Measurements from ENCODE around the gene UPF1.

Gene UPF1

GRCh38 chr19:18853755-18854427 lies 22.1 kb downstream of the UPF1 start:
- FAIRE-seq = peak; percentile 9
- DNase-seq (ENCODE audit: insufficient read length, low spot score) = no peak

DNA sequence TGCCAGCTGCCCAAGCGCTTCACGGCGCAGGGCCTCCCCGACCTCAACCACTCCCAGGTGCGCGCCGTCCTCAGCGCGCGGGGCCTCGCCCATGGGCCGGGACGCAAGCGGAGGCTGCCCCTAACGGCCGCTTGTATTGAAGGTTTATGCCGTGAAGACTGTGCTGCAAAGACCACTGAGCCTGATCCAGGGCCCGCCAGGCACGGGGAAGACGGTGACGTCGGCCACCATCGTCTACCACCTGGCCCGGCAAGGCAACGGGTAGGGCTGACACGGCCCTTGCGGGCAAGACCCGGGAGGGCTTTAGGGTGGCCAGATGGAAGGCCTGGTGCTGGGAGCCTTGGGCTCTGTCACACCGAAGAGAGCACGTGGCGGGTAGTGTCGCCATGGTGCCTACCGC lies 23.2 kb downstream of the UPF1 start:
- FAIRE-seq (no peak), DNase-seq (ENCODE audit: insufficient read length, low spot score) (no peak)

GRCh38 chr19:18855647-18856384 lies 24.1 kb downstream of the UPF1 start:
- DNase-seq (ENCODE audit: insufficient read length, low spot score) (no peak), FAIRE-seq (no peak)

- DNase-seq (ENCODE audit: insufficient read length, low spot score) = no peak
- peak; percentile 52 for FAIRE-seq
These were observed 24.8 kb downstream of the UPF1 start for GRCh38 chr19:18856385-18857126.

DNA sequence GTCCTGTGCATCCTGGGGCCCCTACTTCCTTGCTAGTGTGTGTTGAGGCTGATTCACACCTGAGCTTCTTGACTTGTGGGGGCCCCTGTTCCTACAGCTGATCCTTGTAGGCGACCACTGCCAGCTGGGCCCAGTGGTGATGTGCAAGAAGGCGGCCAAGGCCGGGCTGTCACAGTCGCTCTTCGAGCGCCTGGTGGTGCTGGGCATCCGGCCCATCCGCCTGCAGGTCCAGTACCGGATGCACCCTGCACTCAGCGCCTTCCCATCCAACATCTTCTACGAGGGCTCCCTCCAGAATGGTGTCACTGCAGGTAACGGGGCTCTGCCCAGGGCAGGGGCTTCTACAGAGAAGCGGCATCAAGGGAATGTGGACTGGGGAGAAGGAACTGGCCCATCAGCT lies 25.5 kb downstream of the UPF1 start:
- no peak for DNase-seq (ENCODE audit: insufficient read length, low spot score)
- no peak for FAIRE-seq

GRCh38 chr19:18858906-18859646 lies 27.3 kb downstream of the UPF1 start:
- no peak for FAIRE-seq
- no peak for DNase-seq (ENCODE audit: insufficient read length, low spot score)

DNA sequence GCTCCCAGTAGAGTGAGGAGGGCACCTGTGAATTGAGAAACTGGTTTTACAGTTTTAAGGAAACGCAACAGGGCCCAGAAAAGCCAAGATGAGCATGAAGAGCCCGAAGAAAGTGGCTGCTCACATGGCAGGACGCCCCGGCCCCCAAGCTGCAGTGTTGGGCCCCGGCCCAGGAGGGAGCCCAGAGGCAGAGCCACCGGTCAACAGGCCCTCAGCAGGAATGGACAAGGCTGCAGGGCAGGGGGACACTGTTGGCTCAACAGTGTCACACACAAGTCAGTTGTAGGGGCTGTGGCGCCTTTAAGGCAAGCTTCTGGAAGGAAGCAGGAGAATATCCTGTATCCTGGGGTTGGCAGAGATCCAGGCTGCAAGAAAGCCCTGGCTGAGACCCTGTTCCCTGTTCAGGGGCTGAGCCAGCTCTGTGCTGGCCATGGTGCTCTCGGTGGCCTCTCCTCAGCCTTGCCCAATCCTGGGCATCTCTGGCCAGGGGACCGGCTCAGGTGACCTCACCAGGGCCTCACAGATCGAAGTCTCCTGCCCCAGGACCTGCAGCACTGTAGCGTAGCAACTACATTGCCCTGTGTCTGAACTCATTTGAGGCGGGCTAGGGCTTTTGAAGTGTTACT lies 28.0 kb downstream of the UPF1 start:
- FAIRE-seq = no peak

DNA sequence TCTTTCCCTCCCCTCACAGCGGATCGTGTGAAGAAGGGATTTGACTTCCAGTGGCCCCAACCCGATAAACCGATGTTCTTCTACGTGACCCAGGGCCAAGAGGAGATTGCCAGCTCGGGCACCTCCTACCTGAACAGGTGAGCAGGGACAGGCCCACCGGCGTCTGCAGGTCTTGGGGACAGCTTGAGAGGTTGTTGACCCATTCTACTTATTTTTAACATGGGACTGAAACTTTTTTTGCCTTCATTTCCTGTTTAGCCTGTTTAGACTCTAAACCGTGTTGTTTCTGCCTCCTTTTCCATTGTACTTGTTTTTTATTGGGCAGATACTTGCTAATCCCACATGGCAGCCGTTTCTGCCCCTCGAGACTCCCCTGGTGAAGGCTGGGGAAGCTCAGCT lies 28.5 kb downstream of the UPF1 start:
- no peak for DNase-seq (ENCODE audit: insufficient read length, low spot score)
- no peak for FAIRE-seq

More for the DNA sequence above, 28.0 kb downstream of the UPF1 start:
- no peak for DNase-seq (ENCODE audit: insufficient read length, low spot score)

GRCh38 chr19:18860725-18861124 lies 29.0 kb downstream of the UPF1 start:
- FAIRE-seq (no peak), DNase-seq (ENCODE audit: insufficient read length, low spot score) (no peak)

GRCh38 chr19:18861235-18861634 lies 29.5 kb downstream of the UPF1 start:
- FAIRE-seq (no peak), DNase-seq (ENCODE audit: insufficient read length, low spot score) (no peak)

DNA sequence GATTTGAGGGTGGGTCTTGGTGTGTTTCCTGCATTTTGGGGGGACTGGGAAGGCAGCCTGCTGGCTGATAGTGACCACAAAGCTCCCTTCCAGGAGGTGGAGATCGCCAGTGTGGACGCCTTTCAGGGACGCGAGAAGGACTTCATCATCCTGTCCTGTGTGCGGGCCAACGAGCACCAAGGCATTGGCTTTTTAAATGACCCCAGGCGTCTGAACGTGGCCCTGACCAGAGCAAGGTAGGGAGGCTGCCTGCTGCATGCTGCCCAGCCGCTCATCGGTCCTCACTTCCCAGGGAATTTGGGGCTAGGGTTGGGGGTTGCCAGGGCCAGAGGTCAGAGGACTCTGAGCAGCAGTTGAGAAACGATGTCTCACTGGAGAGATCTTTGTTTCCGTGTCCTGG lies 30.2 kb downstream of the UPF1 start:
- FAIRE-seq (no peak), DNase-seq (ENCODE audit: insufficient read length, low spot score) (no peak)

DNA sequence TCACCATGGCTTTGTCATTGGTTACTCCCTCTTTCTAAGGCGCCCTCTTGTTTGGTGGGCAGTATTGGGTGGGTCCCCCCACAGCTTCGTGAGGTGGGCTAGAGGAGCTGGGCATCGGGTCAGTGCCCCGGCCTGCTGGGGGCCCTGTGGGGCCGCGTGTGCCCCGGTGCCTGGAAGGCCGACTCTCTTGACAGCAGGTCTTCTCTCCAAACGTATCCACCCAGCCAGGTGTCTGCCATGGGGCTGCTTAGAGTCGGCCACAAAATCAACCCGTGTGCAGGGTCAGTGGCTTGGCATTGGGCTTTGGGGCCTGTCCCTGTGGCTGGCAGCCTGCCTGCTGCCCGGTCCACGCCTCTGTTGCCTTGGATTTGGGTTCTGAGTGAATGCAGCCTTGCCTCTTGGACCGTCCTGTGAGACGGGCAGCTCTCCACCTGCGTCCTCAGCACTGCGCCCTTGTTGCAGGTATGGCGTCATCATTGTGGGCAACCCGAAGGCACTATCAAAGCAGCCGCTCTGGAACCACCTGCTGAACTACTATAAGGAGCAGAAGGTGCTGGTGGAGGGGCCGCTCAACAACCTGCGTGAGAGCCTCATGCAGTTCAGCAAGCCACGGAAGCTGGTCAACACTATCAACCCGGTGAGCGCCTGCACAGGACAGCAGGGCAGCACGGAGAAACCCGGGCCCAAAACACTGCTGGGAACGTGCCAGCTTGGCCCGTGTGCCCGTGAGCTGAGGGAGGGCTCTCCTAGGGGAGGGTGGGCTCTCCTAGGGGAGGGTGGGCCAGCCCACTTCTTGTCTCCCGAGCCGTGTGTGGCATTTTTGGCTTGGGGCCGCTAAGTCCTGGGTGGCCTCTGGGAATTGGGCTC lies 31.4 kb downstream of the UPF1 start:
- FAIRE-seq (no peak), DNase-seq (ENCODE audit: insufficient read length, low spot score) (no peak)

GRCh38 chr19:18863843-18864362 lies 32.1 kb downstream of the UPF1 start:
- no peak for FAIRE-seq
- no peak for DNase-seq (ENCODE audit: insufficient read length, low spot score)

GRCh38 chr19:18865106-18865972 lies 33.6 kb downstream of the UPF1 start:
- no peak for DNase-seq (ENCODE audit: insufficient read length, low spot score)
- no peak for FAIRE-seq

- FAIRE-seq (no peak), DNase-seq (ENCODE audit: insufficient read length, low spot score) (peak; percentile 83)
These were observed 34.4 kb downstream of the UPF1 start for GRCh38 chr19:18865973-18866799.

DNA sequence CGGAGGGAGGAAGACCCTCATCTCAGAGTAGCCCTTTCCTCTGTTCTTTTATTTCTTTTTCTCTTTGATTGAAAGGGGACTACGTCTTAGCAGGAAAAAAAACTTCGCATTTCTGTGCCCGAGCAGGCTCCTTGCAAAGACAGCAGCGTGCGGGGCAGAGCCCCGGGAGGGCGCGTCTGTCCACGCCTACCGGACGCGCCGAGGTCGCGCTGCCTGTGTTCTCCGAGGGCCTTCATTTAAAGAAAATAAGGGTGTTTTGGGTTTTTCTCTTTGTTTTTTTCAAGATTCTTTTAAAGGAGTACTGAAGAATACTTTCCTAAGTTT lies 35.0 kb downstream of the UPF1 start:
- no peak for FAIRE-seq

GRCh38 chr19:18867199-18867598 lies 35.4 kb downstream of the UPF1 start:
- DNase-seq (ENCODE audit: insufficient read length, low spot score) (no peak), FAIRE-seq (no peak)

More for the DNA sequence above, 35.0 kb downstream of the UPF1 start:
- no peak for DNase-seq (ENCODE audit: insufficient read length, low spot score)

DNA sequence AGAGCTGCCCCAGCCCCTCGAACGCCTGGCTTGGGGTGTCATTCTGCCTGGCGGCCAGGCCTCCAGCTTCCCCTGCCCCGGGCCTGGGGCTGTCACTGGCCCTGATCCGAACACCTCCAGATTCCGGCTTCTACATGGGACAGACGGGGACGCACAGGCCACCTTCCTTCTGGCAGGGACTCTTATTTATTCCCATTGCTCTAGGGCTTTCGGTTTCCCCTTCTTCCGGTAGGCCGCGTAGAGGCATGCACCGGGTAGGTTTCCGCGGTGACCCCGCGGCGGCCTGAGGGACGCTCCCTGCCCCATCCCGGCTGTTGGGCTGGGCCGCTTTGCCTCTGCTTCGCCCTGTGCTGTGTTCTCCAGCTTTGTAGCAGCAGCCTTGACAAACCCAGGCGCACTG lies 36.0 kb downstream of the UPF1 start:
- DNase-seq (ENCODE audit: insufficient read length, low spot score) (no peak), FAIRE-seq (no peak)

Data from HTR-8/SVneo (cell line).